Right ventricle myocardium superior (tissue), 1 donor: ENCODE measurements around the gene NXPE3. TPM values are rescaled to one million over a fixed set of nuclear protein-coding genes. Genes with fewer than 3 reads are reported as not detected.
"Not testable (repeated sequence)": the region's sequence is repeated elsewhere in the genome, so short reads cannot be mapped to it uniquely, and the experiment has no call there.

Experiments
- ATAC-seq: fragments of 200-7000 bp; cut with Tn5 transposase; one replicate; pipeline ENCODE4 v1.9.1; 2020; ENCODE audit warnings: mild to moderate bottlenecking; ENCODE audit not compliant: poor library complexity
- DNase-seq: peaks from one replicate; pipeline ENCODE4 v3.0.0-alpha.2; 2020
- intact Hi-C: fragments of 100-400 bp; cut with DNase I; formaldehyde crosslinking; loops from one replicate; pipeline ENCODE4 v1.11.2; 2022
- long read RNA-seq: library from polyadenylated mRNA; unstranded; transcript quantifications from one replicate; pipeline ENCODE4 v2.0.0, GENCODE V29; 2021
- total RNA-seq: library from RNA; stranded (reverse); fragmentation: NEBNext Ultra II Directional; extraction: Animal tissue kit (Norgen Biotek cat#: 25700); gene quantifications from one replicate; pipeline ENCODE4 v1.2.1, GENCODE V29; 2021
- donor health status: DM: no; HTN: yes; CAD: no; lungs with severe emphysema.

NXPE3 gene
- 45.5 TPM for total RNA-seq
- long read RNA-seq, full-length matches to known transcripts, result 51 of 92 reads
- long read RNA-seq, partial matches to known transcripts, result 6 of 92 reads
- long read RNA-seq, other reads (novel, unspliced or antisense), result 35 of 92 reads

GRCh38 chr3:101779047-101779821 is at the start of gene NXPE3:
Gene NXPE3, plus strand, starts transcription at chr3:101779211. Its CDS starts 6,386 bp downstream, at chr3:101785597.
- ATAC-seq (peak; percentile 98), DNase-seq (peak; percentile 97)
- intact Hi-C loops, result loop anchor here (5.0 kb wide), 1 partner anchor 57 kb away; the partner anchor contains the start of gene CEP97

- ATAC-seq, result no peak
- intact Hi-C loops, result no loop called here
Observed at GRCh38 chr3:101729586-101729985, 49.4 kb upstream of the NXPE3 start.

DNA sequence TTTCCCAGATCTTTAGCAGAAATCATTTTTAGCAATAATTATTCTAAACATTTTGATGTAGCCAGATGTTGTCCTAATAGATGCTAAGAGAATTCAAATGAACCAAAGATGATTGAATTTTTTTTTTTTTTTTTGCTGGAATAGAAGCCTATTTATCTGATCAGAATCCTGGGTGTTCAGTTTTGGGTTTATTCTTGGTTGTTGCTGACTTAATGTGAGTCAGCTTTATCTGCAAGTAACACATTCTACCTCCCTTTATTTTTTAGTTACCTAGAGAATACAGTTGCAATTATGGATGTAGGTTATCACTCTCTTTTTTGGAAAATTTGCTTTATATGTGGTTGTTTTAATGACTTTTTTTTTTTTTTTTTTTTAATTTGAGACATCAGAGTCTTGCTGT is 48.2 kb upstream of the NXPE3 start:
- no peak for DNase-seq
- no peak for ATAC-seq
- intact Hi-C loops, result no loop called here

More at GRCh38 chr3:101729586-101729985, 49.4 kb upstream of the NXPE3 start:
- no peak for DNase-seq

- intact Hi-C loops, result no loop called here
- DNase-seq, result no peak
- no peak for ATAC-seq
Observed at GRCh38 chr3:101732240-101732641, 46.8 kb upstream of the NXPE3 start.

DNA sequence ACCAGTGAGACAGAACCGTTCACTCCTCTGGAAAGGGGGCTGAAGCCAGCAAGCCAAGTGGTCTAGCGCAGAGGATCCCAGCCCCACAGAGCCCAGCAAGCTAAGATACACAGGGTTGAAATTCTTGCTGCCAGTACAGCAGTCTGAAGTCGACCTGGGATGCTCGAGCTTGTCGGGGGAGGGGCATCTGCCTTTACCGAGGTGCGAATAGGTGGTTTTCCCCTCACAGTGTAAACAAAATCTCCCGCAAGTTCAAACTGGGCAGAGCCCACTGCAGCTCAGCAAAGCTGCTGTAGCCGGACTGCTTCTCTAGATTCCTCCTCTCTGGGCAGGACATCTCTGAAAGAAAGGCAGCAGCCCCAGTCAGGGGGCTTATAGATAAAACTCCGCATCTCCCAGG is 43.2 kb upstream of the NXPE3 start:
- ATAC-seq (no peak), DNase-seq (no peak)
- intact Hi-C loops, result no loop called here

GRCh38 chr3:101741914-101742313 is 37.1 kb upstream of the NXPE3 start:
- ATAC-seq, DNase-seq, intact Hi-C loops: not testable (repeated sequence)

- intact Hi-C loops, result no loop called here
- ATAC-seq (no peak), DNase-seq (no peak)
Observed at GRCh38 chr3:101744811-101745210, 34.2 kb upstream of the NXPE3 start.

DNA sequence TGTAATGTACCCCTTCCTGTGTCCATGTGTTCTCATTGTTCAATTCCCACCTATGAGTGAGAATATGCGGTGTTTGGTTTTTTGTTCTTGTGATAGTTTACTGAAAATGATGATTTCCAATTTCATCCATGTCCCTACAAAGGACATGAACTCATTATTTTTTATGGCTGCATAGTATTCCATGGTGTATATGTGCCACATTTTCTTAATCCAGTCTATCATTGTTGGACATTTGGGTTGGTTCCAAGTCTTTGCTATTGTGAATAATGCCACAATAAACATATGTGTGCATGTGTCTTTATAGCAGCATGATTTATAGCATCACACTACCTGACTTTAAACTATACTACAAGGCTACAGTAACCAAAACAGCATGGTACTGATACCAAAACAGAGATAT is 33.1 kb upstream of the NXPE3 start:
- ATAC-seq, intact Hi-C loops, DNase-seq: not testable (repeated sequence)

DNA sequence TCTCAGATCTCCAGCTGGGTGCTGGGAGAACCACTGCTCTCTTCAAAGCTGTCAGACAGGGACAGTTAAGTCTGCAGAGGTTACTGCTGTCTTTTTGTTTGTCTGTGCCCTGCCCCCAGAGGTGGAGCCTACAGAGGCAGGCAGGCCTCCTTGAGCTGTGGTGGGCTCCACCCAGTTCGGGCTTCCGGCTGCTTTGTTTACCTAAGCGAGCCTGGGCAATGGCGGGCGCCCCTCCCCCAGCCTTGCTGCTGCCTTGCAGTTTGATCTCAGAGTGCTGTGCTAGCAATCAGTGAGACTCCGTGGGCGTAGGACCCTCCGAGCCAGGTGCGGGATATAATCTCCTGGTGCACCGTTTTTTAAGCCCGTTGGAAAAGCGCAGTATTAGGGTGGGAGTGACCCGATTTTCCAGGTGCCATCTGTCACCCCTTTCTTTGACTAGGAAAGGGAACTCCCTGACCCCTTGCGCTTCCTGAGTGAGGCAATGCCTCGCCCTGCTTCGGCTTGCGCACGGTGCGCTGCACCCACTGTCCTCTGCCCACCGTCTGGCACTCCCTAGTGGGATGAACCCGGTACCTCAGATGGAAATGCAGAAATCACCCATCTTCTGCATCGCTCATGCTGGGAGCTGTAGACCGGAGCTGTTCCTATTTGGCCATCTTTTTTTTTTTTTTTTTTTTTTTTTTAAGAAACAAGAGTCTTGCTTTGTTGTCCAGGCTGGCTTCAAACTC is 25.5 kb upstream of the NXPE3 start:
- DNase-seq, intact Hi-C loops, ATAC-seq: not testable (repeated sequence)

- intact Hi-C loops, result no loop called here
- DNase-seq (no peak), ATAC-seq (no peak)
Observed at GRCh38 chr3:101758224-101758623, 20.8 kb upstream of the NXPE3 start.

- DNase-seq (no peak), ATAC-seq (no peak)
- intact Hi-C loops, result no loop called here
Observed at GRCh38 chr3:101762041-101762646, 16.9 kb upstream of the NXPE3 start.

DNA sequence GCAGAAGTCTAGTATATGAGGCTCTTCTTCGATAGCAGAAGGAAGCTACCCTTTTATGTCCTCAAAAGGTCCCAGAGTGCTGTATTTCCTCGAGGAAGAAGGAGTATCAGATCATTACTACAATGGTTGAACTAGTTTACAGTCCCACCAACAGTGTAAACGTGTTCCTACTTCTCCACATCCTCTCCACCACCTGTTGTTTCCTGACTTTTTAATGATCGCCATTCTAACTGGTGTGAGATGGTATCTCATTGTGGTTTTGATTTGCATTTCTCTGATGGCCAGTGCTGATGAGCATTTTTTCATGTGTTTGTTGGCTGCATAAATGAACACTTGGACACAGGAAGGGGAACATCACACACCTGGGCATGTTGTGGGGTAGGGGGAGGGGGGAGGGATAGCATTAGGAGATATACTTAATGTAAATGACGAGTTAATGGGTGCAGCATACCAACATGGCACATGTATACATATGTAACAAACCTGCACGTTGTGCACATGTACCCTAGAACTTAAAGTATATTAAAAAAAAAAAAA is 1.2 kb upstream of the NXPE3 start:
- intact Hi-C loops, result loop anchor here (5.0 kb wide), 1 partner anchor 56 kb away; the partner anchor contains the start of gene CEP97
- not testable (repeated sequence) for ATAC-seq, DNase-seq

DNA sequence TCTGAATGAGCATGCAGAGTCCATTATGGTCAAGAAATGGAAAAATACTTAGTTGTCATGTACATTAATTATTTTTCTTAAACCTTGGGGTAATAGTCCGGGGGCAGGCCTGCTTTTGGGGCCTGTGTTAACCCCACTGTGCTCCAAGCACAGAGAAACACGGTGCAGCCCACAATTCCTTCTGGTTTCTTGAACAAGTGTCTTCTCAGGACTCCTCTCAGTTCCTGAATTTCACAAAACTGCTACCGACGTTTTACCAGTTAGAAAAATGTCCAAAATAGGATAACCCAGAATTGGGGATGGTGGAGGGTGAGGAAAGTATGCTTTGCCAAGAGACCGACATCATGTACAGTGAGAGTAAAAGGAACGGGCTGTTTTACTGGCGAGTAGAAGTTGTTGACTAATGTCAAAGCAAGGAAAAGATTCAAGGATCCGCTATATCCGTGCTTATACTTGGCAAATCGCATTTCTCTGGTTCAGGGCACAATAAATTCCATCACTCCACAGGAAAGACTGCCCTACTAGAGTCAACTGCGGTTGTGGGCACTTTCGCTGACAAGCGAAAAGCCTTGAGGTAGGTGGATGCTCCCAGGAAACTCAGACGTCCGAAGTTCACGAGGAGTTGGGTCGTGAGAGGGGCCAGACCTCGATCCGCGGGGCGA is 495 bp upstream of the NXPE3 start:
- DNase-seq, result no peak
- intact Hi-C loops, result loop anchor here (5.0 kb wide), 1 partner anchor 56 kb away; the partner anchor contains the start of gene CEP97
- no peak for ATAC-seq

DNA sequence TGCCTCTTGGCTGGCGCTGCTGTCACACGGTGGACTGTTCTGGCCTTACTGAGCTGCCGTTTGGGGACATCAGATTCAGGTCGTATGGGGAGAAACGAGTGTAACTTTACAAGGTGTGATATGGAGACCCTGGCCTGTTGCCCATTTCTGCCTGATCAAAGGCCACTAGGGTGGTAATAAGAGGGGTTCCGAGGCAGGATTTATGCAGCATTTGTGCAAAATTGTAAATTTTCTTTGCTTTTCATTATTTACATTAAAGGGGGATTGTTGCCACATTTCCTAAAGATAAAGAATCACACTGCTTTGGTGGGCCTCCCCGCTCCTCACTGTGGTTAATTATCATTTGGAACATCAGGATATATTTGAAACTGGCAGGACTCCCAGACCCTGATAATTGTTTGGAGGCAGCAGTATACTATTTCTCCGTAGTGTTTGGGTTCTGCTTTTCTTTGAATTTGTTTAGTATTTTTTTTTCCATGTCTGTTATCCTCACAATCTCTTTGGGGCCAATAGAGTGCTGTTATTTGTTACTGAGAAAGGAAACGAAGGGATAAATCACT is 891 bp downstream of the NXPE3 start:
- intact Hi-C loops, result loop anchor here (5.0 kb wide), 1 partner anchor 58 kb away; the partner anchor contains the start of gene CEP97
- peak; percentile 72 for ATAC-seq
- DNase-seq, result no peak

- ATAC-seq (peak; percentile 34), DNase-seq (no peak)
- intact Hi-C loops, result no loop called here
Observed at GRCh38 chr3:101780661-101781060, 1.6 kb downstream of the NXPE3 start.

DNA sequence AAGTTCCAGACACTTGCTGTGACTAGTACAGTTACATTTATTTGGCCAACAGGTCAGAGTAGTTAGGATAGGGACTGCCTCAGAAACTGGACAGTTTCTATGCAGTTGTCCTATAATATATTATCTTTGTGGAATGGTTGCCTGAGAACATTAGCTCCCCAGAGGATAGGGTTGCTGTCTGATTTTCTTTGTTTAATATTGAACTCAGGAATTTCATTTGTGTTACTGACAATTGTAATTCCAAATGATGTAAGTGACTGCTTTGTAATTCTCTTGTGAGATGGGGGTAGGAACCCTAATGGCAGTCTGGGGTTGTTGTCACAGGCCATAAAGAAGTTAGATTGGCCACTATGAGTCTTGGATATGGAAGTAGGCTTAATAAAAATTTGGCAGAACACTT is 2.2 kb downstream of the NXPE3 start:
- no peak for ATAC-seq
- intact Hi-C loops, result no loop called here
- DNase-seq, result no peak

GRCh38 chr3:101784855-101785613 is 6.0 kb downstream of the NXPE3 start:
- intact Hi-C loops, result no loop called here
- DNase-seq, result no peak
- ATAC-seq, result no peak
